Fibroblast of lung (primary cell): ENCODE measurements around the gene EPSTI1.

Source experiments
- CTCF ChIP-seq, 2 donors: IDR thresholded peaks in 1 of 2; conservative IDR thresholded peaks in 1 of 2; 1 replicate in 1 of 2; 2 replicates in 1 of 2; pipeline ENCODE4 v1.5.1; 2011 to 2012; ENCODE audit warnings: low read length in 2 of 2, control low read depth in 1 of 2, inconsistent platforms in 1 of 2, low read depth in 1 of 2, mild to moderate bottlenecking in 1 of 2
- EZH2 ChIP-seq: IDR thresholded peaks from 2 replicates; pipeline ENCODE4 v1.5.1; 2012; ENCODE audit warnings: low read length, control low read depth, mild to moderate bottlenecking; ENCODE audit errors: missing control alignments

- no peak for TF ChIP-seq CTCF (conservative IDR thresholded peaks at IDR 0.05 in 1 of 2, IDR thresholded peaks at IDR 0.05 in 1 of 2; ENCODE audit: low read depth in 1 of 2, low read length in 2 of 2)
- TF ChIP-seq EZH2 = no peak
Measured at GRCh38 chr13:42878721-42879120, 113.3 kb downstream of the EPSTI1 start.
